GM18511 (cell line): Measurements from ENCODE around the gene FBXW11.

Experiments used
- ATAC-seq: cut with Tn5 transposase; IDR thresholded peaks from one replicate; pipeline ENCODE4 v1.9.1; 2021; ENCODE audit warnings: mild to moderate bottlenecking, moderate library complexity; ENCODE audit not compliant: unreplicated experiment

The FBXW11 gene

DNA sequence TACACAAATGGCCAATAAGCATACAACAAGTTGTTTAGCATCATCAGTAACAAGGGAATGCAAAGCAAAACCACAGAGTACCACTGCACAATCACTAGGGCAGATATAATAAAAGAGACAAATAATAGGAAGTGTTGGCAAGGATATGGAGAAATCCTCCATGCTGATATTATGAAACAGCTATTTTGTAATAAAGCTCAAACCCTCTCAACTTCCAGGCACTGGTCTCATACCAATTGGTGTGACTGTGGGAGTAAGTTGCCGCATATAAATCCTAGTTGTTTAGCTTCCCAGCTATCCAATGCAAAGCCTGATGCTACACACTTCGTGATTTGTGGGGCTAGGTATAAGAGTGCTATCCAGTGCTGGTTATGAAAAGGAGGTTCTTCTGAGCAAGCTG lies 132.2 kb downstream of the FBXW11 start:
- no peak for ATAC-seq

DNA sequence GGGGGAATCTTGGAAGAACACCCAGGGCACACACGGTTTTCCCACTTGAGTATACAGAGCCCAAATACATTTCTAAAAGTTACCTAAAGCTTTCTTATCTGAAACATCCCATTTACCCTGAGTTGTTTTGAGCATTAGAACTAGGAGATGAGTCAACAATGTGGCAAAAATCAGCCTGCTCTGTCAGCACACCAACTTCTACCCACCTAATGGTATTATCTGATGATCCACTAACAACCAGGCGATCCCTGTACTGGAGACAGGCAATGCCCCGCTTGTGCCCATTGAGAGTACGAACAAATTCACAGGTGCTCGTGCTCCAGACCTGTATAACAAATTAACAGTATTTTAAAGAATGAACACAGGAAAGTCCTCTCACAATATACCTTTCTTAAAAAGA lies 133.8 kb downstream of the FBXW11 start:
- no peak for ATAC-seq

DNA sequence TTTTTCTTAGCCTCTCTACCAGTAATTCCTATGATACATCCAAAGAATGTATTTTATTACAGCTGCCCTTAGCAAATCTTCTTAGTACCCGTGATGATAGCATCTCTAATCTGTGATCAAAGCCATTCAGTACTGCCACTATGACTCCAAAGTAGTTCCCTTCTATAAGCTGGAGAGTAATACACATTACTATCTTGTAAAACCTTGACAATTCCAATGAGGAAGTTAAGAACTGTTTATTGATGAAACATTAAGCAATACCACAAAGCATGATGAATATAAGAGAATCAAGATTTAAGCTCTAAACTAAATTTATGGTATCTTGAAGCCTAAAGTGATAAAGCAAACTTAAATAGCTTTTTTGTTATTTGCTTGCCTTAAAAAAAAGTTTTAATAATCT lies 134.7 kb downstream of the FBXW11 start:
- no peak for ATAC-seq

DNA sequence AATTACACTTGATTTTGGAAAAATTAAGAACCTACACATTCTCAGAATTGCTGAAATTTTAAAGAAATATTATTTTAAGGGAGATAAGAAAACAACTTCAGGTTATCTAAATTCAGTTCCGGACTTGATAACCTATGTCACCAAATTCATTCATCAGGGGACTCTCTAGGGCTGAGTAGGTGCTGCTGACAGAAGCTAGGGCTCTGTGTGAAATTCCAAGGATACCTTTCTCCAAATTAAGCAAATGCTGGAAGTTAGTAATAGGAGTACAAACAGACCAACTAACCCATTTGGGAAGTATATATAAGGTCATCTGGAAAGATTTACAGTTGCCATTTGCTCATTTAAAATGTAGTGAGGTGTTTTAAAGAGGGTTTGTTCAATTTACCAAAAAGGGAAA lies 136.5 kb downstream of the FBXW11 start:
- no peak for ATAC-seq

DNA sequence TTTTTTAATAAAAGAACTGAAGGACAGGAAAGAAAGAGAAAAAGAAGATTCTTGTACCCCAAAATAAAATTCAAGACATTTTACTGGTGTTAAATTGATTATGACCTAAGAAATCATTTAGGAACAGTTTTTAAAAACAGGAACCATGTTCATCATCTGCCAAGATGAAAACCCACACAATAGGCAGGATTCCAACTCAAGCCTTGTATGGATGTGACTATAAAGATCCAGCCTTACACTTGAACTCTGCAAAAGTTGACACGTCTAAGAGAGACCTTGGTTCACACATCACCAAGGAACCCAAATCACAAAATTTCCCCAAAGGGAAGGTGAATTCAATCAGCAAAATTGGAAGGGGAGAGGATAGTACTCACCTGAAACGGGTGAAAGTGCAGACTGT lies 138.2 kb downstream of the FBXW11 start:
- ATAC-seq = no peak

DNA sequence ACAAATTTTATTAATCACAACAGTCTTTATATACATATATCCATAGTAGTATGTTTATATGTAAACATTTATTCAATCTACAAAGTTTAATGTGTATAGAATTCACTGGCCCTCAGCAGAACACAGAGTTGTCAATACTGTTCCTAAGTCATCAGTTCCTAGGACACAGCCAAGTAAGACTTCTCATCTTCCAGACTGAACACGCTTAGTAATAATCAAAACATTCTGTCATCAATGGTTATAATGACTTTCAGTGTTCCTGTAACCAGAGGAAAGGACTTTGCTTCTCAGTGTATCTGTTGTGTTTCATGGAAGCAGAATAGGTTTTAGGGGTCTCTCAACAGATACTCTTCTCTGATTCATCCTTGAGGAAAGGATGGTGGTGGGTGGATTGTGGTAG lies 138.7 kb downstream of the FBXW11 start:
- ATAC-seq = no peak

DNA sequence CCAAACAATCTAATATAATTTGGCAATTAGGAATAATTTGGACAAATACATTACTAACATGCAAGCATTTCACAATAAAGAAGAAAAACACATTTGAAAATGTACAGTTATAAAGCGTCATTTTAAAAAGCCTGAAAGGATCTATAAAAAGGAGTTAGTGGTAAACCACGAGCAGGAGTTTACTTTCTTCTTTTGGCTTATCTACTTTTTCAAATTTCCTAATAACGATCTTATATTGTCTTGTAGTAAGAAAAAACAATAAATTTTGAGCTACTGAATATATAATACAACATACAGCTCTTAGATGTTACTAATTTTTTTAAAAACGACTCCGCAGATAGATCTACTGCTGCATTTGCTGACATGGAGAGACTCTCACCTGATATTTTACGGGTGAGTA lies 141.0 kb downstream of the FBXW11 start:
- no peak for ATAC-seq

DNA sequence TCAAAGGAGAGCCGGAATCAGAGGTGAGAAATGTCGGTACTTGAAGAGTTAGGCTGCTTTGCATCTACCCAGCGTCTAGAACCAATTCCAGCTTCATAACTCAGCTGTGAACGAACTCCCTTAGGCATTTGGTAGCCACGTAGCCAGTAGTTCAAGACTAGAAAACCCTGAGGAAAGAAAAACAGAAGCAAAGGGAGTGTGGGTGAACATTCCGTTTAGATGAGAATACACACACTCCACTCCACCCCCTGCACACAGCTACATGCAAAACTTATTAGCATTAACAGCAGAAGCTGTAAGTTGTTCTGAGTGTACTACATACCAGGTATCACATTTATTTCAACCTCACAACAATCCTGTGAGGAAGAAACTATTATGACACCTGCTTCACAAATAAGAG lies 142.5 kb downstream of the FBXW11 start:
- ATAC-seq = no peak

DNA sequence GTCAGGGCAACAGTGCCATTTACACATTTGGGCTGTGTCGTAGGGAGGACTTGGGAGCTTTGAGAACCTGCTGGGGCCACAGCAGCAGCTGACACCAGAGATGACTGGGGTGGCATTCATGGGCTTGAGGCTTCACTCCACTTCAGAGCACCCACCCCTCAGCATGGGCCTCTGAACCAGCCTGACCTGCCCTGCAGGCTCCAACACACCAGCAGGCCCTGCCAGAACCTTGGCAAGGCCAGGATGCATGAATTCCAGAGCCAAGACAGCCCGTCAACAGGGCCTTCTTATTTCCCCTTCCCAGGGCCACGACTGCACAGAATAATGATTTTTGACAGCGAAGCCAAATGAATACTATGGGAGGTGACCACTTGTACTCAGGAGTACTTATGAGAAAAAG lies 143.8 kb downstream of the FBXW11 start:
- no peak for ATAC-seq

DNA sequence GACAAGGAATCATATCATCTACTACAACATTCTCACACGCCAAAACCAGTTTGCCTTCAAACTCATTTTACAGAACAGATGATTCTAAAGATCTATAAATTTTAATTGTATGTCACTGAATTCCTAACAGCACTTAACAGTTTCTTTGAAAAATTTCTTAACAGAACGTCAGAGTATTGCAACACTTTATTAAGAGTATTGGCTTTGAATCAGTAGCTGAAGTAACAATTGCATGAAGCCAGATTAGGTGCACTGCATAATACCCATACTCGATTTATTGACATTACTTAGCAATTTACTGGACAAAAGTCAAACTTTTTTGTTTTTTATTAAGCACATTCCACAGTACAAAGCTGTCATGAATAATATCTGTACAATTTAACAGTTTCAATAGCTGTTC lies 145.1 kb downstream of the FBXW11 start:
- ATAC-seq = no peak

DNA sequence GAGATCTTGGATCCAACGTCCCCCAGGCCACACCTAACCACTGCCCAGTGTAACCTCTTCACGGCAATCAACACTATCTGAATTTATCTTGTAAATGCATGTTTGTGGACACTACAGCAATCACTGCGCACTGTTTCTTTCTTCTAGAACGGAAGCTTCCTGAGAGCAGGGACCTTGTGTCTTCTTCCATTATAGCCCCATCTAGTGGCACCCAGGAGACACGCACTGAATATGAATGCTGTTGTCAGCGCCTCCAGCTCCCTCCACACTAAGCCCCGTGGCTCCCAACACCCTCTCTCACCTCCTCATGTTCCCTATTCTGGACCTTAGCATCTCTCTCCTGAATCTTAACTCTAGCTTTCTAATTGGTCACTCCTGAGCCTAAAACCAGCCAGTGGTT lies 148.1 kb downstream of the FBXW11 start:
- no peak for ATAC-seq

DNA sequence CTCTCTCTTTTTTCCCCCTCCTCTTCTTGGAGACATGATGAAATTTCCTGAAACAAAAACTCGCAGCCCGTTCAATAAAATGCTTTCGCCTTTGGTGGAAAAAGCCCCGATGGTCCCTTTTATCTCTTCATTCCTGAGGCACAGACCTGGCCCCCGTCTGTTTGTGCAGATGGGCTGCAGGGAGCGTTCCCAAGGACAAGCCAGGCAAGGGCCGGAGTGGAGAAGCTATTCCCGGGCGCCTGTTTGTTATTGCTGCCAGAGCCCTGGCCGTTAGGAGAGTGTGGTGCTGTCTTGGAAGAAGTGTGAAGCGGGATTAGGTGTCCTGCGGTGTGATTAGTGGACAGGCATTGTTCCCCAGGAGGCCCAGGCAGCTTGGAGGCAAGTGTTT lies 149.0 kb downstream of the FBXW11 start:
- ATAC-seq = no peak

DNA sequence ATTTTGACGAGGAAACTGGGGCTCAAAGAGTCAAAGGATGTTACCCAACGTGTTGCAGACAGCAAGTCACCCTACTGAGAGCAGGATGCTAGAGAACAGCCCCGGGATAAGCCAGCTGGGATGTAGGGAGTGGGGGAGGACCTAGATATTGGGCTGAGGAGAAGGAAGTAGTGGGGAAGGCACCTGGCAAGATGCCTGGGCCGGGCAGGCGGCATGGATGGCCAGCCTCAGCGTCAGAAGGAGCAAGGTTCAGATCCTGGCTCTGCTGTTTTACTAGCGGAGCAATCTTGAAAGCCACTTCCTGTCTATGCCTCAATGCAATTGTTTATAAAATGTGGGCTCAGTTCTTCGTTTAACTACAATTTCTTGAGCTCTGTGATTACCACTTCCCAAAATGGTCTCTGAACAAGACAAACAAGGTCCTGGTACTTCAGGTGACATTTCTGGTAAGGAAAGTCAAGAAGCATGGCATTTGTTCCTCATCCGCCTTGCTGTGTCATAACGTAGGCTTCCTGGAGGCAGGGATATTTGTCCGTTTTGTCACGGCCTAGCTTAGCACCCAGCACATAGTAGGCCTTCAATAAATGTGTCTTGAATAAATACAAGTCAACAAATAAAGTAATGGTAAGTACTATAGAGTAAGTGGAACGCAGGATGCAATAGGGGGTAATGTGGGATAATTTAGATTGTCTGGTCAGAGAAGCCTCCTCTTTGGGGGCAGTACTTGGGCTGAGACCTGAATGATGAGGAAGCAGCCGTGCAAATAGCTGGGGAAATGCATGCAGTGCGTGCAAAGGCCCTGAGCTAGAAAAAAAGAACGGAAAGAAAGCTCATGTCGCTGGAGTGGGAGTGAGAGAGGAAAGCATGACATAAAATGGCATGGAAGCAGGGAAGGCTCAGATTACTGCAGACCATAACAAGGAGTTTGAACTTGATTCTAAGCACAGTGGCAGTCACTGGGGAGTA lies 150.4 kb downstream of the FBXW11 start:
- no peak for ATAC-seq

DNA sequence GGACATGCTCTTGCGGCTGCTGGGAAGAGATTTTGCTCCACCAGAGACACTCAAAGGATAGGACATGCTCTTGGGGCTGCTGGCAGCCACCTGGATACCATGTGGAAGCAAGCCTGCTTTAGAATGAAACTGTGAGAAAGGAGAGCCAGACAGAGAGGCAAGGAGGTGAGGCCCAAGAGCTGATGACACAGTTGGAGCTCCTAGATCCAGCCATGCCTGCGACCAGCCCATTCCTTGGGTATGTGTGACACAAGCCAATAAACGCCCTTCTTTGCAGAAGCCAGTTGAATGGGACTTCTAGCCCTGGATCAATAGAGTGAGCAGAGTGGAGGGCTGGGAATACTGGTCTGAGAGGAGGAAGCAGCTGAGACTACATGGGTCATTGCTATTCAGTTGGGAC lies 151.2 kb downstream of the FBXW11 start:
- no peak for ATAC-seq

DNA sequence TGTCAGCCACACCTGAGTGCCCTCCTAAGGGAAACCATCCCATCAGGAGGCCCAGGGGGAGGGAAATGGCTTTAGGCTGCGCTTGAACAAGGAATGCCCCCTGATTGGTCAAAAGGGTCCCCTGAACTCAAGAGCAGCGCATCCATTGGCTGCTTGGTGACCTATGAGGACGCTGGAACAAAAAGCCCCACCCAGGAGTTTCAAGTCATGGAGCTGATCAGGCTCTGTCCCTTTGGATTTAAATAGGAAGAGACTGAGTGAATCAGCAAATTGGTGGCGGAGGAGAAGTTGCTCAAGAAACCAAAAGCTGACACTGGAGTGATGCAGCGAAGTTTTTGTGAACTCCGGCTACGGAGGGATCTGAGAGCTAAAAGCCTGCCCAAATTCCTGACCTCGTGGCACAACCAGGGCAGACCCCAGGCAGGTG lies 154.2 kb downstream of the FBXW11 start:
- ATAC-seq = no peak

DNA sequence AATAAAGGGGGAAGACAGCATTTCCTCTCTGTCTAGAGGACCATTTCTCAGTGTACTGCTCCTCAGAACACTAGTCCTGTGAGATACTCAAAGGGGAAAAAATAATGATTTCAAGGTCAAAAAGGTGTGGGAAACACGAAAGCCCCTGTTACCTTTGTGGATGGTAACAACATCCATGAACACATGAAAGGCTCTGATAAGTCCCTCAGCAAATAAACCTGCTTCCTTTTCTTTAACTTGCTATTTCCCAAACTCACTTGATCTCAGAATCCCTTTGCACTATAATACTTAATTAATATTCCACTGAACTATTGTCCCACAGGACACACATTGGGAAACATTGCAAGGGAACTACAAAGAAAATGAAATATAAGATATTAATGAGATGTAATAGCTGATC lies 155.2 kb downstream of the FBXW11 start:
- ATAC-seq = no peak

DNA sequence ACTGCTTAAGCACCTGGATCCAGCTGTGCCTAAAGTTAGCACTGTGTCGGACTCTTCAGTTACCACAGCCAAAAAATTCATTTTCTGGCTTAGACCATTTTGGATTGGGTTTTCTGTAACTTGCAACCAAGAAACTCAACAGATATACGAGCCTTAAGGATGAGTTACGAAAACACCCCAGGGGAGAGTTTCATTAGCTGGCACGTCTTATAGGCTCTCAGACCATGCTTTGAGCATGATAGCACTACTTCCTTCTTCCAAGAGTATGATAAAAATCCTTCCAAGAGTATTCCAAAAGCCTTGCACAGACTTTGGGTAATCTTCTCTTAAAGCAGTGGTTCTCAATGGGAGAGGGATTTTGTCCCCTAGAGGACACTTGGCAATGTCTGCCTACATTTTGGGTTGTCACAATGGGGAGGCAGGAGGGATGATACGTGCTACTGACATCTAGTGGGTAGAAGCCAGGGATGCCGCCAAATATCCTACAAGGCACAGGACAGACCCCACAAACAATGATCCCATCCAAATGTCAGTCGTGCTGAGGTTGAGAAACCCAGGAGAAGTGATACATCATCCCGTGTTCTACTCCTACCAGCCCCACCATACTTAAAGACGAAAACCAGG lies 156.0 kb downstream of the FBXW11 start:
- no peak for ATAC-seq

DNA sequence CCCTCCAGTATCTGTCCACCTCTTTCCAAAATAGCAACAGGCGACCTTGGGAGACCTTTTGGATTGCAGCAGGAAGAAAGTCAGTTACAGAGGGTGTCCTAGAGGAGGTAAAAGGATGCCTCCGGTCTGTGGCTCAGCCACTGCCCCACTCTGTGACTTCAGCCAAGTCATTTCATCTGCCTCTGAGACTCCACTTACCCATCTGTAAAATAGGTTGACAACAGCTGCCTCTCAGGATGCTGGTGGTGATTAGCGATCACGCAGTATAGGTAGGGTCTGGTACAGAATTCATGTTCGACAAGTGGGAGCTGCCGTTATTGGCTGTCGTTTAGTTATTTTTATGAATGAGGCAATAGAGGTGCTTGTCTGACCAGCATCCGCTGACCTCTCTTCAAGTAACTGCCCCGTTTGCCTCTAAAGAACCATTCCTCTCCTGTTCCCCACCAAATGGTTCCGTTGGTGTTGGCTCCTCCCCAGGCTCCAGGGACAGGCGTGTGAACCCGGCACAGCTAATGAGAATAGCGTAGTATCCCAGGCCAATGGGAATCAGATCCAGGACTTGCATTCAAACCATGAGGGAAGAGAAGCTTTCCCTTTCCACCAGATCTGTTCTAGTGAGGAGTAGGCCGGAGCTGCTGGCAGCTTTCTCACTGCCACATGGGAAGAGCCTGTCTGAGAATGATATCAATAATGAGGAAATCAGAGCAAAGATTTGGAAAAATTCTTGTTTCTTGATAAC lies 156.7 kb downstream of the FBXW11 start:
- no peak for ATAC-seq

DNA sequence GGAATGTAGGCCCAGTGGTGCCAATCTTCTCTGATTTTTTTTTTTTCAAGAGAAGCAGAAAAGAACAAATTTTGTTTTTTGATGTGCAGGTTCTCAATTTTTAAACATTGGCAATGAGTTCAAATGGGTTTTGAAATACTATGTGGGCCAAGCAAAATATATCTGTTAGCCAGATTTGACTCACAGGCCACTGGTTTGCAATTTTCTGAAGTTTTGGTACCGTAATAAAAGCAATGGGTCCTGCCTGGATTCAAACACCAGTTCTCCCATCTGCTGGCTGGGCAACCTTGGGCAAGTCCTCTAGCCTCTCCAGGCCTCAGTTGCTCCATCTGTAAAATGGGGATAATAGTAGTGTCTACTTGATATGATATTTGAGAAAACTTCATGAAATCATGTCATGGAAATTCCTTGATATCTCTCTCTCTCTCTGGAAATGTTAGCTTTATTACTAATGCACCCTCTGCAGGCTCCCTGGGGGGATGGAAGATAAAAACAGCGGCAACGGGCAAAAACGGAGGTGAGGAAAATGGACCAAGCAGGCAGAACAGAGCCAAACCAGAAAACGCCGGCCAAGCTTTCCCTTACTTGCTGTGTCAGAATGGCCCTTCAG lies 157.4 kb downstream of the FBXW11 start:
- no peak for ATAC-seq

DNA sequence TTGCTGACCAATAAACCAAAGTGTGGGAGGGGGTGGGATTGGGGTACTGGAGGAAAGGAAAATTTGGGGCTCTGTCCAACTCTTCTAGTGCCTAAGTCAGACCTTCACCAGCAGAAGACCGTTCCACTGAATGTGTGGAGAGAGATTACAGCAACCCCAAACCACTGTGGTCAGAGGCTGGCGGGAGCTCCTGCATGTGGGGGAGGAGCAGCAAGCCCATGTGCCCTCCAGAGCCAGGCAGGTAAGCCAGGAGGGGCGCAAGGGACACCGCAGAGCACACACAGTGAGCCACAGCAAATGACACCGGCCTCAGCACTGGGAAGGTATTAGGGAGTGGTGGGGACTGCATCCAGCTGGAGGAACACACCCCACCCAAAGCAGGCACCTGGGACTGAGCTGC lies 158.0 kb downstream of the FBXW11 start:
- no peak for ATAC-seq

DNA sequence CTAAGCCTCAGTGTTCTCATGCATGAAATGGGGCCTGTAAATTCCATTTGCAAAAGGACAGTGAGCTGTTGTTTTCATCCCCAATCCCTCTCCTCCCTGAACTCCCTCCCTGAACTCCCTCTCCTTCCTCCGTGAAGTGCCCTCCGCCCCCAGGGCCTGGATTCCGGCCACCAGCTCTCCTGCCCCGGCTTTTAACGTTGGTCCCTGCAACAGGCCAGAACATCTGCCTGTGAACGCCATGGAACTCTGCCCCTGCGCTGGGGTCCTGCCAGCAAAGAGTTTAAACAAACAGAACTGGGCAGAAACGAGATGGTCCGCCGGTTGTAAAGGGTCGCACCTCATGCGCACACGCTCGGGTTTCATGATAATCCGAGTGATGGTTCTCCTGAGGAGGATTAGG lies 158.4 kb downstream of the FBXW11 start:
- no peak for ATAC-seq
